Fibroblast of the aortic adventitia (primary cell): ENCODE results near the gene ALLC. TPM values are rescaled to one million over a fixed set of nuclear protein-coding genes. Genes with fewer than 3 reads are reported as not detected.

Source experiments
- DNase-seq: peaks from one replicate; pipeline ENCODE4 v3.0.0-alpha.2; 2010; ENCODE audit warnings: low read depth
- H3K4me3 ChIP-seq: 2 replicates; pipeline ENCODE4 v1.5.1; 2011; ENCODE audit warnings: low read depth, mild to moderate bottlenecking, control low read depth, low read length, moderate library complexity
- CTCF ChIP-seq: IDR thresholded peaks from 2 replicates; pipeline ENCODE4 v1.5.1; 2011; ENCODE audit warnings: mild to moderate bottlenecking, low read length, control low read depth, inconsistent platforms; ENCODE audit not compliant: insufficient read depth
- total RNA-seq: library from RNA; depleted of rRNA; stranded (reverse); fragments of >200 nt; gene quantifications from 2 replicates; pipeline ENCODE4 v1.2.3, GENCODE V29; 2012; ENCODE audit warnings: low replicate concordance

Gene ALLC
- total RNA-seq, 1 donor: not detected

GRCh38 chr2:3666613-3666975 lies 8.6 kb downstream of the ALLC start:
- no peak for TF ChIP-seq CTCF
- DNase-seq: no peak

GRCh38 chr2:3667151-3667631 lies 9.2 kb downstream of the ALLC start:
- DNase-seq: no peak
- no peak overlapping the region for H3K4me3 ChIP-seq
- TF ChIP-seq CTCF: no peak

More at GRCh38 chr2:3666613-3666975, 8.6 kb downstream of the ALLC start:
- no peak overlapping the region for H3K4me3 ChIP-seq

- no peak for DNase-seq
- no peak overlapping the region for H3K4me3 ChIP-seq
- TF ChIP-seq CTCF: no peak
Observed at GRCh38 chr2:3669656-3670055, 11.7 kb downstream of the ALLC start.

GRCh38 chr2:3670376-3670775 lies 12.4 kb downstream of the ALLC start:
- no peak for DNase-seq
- H3K4me3 ChIP-seq: no peak overlapping the region
- TF ChIP-seq CTCF: no peak

- TF ChIP-seq CTCF: no peak
- no peak overlapping the region for H3K4me3 ChIP-seq
- DNase-seq: no peak
Observed at GRCh38 chr2:3670941-3671340, 12.9 kb downstream of the ALLC start.

- H3K4me3 ChIP-seq: no peak overlapping the region
- DNase-seq: no peak
- TF ChIP-seq CTCF: no peak
Observed at GRCh38 chr2:3672861-3673678, 15.1 kb downstream of the ALLC start.
